GM19438 (cell line): ENCODE results near the gene APOLD1.
"Not testable (repeated sequence)": the region's sequence is repeated elsewhere in the genome, so short reads cannot be mapped to it uniquely, and the experiment has no call there.

Experiments
- ATAC-seq: cut with Tn5 transposase; IDR thresholded peaks from one replicate; pipeline ENCODE4 v1.9.1; 2021; ENCODE audit warnings: low read depth; ENCODE audit not compliant: unreplicated experiment

Gene APOLD1

DNA sequence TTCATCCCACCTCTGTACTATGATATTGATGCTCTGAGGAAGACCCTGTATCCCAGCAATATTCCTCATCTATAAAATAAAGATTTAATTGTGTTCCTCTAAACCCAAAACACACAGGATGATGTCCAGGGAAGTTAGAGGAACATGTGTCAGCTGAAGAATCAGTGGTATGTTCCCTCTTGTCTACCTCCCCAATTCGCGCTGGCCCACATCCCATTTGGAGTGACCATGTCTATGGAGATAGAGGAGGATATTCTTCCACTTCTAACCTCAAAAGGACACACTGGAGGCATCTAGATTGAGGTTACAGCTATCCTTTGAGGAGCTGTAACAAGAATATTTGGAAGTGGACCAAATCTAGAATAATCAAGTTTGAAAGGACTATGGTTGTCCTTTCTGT, 1.3 kb upstream of the APOLD1 start:
- no peak for ATAC-seq

DNA sequence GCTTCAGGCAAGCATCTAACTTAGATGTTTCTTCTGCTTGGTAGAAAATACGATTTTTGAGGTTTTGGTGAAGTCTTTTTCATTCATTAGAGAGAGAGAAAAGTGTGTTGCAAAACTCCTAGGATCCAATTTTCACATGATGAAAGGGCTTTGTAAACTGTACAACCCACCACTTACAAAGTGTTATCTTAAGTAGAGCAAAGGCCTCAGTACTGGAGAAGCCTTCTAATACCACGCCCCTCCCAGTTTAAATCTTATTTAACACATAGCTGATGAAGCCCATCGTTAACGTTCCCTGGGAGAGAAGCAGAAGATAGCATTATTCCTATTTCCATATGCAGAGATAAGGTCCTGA, 869 bp downstream of the APOLD1 start:
- ATAC-seq, result no peak

DNA sequence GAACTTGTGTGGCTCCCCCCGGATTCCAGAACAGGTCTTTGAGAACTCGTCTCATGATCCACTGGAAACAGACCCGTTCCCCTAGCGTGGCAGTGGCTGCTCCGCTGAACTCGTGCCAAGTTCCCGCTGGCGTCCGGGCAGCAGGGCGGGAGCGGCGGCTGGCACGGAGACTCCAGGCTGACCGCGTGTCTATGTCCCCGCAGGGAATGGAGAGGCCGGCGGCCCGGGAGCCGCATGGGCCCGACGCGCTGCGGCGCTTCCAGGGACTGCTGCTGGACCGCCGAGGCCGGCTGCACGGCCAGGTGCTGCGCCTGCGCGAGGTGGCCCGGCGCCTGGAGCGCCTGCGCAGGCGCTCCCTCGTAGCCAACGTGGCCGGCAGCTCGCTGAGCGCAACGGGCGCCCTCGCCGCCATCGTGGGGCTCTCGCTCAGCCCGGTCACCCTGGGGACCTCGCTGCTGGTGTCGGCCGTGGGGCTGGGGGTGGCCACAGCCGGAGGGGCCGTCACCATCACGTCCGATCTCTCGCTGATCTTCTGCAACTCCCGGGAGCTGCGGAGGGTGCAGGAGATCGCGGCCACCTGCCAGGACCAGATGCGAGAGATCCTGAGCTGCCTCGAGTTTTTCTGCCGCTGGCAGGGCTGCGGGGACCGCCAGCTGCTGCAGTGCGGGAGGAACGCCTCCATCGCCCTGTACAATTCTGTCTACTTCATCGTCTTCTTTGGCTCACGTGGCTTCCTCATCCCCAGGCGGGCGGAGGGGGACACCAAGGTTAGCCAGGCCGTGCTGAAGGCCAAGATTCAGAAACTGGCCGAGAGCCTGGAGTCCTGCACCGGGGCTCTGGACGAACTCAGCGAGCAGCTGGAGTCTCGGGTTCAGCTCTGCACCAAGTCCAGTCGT, 1.5 kb downstream of the APOLD1 start:
- ATAC-seq, result peak; percentile 70

DNA sequence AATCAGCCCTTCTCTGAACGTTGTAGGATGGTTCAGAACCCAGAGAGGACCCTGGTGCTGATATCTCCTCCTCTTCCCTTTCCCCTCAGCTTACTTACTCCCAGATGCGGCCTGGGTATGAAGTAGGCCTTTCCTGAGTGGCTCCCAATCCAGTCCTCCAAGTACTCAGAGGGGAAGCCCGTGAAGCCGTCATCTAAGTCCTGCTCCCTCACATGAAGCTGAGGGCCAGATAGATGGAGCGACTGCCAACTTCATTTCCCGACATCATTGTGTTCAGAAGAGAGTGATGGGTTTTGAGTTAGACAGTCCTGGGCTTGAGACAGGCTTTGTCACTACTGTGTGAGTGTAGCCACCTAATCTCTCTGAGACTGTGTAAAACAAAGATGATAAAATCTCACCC, 2.7 kb downstream of the APOLD1 start:
- ATAC-seq, result no peak

DNA sequence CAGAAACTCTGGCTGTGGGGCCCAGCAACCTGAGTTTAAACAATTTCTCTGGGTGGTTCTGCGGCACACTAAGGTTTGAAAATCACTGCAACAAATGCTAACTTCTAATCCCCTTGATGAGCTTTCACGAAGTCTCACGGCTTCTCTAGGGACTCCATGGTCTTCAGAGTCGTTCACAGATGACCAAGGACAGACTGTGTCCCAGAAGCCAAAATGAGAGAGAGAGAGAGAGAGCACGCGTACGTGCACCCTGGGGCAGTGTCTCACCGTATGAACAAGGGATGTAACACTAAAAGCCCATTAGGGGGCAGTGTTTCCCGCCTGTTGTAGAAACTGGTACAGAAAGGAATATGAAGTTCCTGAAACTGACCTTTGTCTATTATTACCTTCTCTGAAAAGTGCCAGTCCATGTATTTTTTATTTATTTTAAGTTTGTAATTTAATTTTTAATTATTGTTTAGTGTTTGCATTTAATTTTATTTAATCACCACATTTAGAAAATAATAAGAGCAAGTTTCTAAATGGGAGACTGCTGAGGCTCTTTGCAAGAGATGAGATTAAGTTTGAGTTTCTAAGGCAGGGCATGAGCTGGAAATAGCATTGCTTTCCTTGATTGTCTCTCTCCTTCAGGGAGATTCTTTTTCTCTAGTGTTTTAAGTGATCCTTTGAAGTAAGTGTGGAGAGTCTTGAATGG, 3.4 kb downstream of the APOLD1 start:
- ATAC-seq, result no peak

- no peak for ATAC-seq
These were observed 5.5 kb downstream of the APOLD1 start for GRCh38 chr12:12790956-12791355.

DNA sequence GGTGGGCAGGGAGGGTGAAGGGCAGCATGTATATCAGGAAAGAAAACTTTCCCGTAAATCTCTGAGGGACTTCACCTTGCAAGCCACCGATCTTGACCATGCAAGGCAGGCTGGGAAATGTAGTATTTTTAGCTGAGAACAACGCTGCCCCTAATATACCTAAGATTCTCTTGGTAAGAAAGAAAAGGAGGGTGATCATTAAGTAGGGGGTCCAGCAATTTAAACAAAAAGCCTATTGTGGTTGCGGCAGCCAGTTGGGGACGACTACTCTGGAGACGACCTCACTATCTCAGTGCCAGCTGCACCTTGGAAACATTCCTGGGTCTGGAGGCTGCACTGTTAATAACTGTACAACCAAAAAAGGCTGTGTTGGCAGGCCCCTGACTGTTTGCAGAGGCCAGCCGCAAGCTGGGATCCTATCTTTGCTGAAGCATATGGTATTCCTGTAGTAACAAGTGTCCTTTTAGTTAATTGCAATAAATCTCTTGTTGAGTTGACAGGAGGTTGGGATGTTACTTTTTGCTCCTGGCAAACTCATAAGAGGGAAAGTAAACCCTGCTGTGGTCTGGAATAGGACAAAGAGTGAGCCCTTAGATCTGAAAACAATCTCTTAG, 6.4 kb downstream of the APOLD1 start:
- no peak for ATAC-seq

- ATAC-seq, result no peak
These were observed 7.0 kb downstream of the APOLD1 start for GRCh38 chr12:12792421-12792820.

DNA sequence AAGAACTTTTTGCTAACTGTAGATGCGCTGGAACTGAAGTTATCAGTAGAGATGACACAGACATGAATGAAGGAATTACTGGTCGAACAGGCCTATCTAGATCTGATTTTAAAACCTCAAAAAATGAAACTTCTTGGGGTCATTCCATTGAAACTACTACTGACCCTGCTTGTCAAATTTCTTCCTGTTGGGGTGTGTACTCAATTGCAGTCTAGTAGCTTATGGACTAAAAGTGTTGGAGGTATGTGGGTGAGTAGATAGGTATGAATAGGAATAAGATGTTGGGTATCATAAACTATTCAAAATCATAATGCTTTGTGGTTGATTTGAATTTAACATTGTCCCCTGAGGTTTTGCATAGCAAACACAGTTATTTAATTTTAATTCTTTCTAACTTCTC, 9.2 kb downstream of the APOLD1 start:
- ATAC-seq, result no peak

GRCh38 chr12:12796171-12796570, 10.7 kb downstream of the APOLD1 start:
- ATAC-seq, result no peak

DNA sequence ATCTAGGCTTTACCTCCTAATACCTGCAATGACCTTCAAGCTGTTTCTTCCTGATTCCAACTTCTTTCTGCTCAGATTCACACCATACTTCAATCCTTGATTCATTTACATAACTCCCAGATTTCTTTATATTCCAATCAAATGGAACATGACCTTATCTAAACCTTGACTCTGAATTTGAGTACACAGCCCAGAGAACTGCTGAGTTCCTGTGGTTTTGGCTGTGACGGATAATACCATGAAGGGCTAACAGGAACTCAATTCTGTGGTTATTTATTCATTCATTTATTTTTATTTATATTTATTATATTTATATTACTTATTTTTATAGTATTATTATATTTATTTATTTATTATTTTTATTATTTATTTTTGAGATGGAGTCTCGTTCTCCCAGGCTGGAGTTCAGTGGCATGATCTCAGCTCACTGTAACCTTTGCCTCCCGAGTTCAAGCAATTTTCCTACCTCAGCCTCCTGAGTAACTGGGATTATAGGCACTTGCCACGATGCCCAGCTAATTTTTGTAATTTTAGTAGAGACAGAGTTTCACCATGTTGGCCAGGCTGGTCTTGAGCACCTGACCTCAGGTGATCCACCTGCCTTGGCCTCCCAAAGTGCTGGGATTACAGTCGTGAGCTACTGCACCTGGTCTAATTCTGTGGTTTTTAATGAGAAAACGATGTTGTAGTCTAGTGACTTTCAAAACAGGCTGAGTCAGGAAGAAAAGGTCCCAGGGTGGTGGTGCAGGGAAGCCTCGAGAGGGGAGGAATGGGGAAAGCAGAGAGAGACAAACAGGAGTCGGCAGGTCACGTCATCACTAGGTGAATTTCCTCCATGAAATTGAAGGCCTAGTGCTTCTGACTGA, 11.7 kb downstream of the APOLD1 start:
- no peak for ATAC-seq

GRCh38 chr12:12797794-12798152, 12.3 kb downstream of the APOLD1 start:
- no peak for ATAC-seq

- no peak for ATAC-seq
These were observed 13.0 kb downstream of the APOLD1 start for GRCh38 chr12:12798480-12798879.

- ATAC-seq, result no peak
These were observed 13.9 kb downstream of the APOLD1 start for GRCh38 chr12:12799163-12799920.

GRCh38 chr12:12800406-12801180, 15.1 kb downstream of the APOLD1 start:
- ATAC-seq, result no peak

- not testable (repeated sequence) for ATAC-seq
These were observed 16.2 kb downstream of the APOLD1 start for GRCh38 chr12:12801656-12802055.

DNA sequence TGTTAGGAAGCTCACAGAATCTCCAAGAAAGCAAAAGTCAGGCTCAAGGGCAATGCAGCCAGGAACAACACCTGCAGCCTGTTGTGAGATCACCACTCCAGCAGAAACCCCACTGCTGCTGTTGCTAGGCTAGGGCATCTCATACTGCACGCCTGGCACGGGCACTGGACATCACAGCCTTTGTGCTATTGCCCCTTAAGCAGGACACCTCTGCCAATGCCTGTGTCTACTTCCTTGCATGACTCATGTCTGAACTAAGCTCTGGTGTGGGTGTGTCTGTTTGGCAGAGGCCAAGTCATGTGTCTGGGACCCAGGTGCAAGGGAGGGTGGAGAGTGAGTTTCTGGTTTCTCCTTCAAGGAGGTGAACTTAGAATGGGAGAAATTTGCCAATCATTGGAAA, 17.7 kb downstream of the APOLD1 start:
- peak; percentile 75 for ATAC-seq

GRCh38 chr12:12804011-12804410, 18.6 kb downstream of the APOLD1 start:
- no peak for ATAC-seq

GRCh38 chr12:12804432-12804886, 19.0 kb downstream of the APOLD1 start:
- ATAC-seq, result no peak
